ENCODE data around the gene EYS. TPM values are rescaled to one million over a fixed set of nuclear protein-coding genes. Genes with fewer than 3 reads are reported as not detected.

The EYS gene
- total and polyA plus RNA-seq, 2 donors from 2014 or later = not detected

DNA sequence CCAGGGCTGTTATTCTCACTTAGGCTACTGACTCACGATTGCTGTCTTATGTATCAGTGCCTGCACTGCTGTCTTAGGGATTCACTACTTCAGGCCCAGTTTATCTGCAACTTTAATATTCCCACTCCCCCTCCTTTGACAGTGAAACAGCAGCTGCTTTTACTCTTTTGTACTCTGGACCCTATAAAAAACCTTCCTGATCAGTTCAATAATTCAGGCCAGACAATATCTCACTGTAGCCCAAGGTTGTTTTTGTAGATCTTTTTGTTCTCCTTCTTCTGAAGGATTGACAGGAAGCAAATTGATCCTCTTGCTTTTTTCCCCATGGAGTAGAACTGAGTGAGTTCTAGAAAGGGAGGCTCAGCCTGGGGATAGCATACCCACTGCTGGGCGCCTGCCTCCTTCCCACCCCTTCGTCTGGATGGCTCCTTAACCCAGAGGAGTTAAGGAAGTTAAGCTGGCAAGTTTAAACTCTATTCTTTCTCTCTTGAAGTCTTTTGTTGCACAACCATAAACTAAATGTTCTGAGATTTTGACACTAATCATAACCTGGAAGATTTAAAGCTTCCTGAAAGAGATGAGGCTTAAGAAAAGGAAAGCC lies 22.0 kb upstream of the EYS start:
- no peak for DNase-seq
- FAIRE-seq = no peak

DNA sequence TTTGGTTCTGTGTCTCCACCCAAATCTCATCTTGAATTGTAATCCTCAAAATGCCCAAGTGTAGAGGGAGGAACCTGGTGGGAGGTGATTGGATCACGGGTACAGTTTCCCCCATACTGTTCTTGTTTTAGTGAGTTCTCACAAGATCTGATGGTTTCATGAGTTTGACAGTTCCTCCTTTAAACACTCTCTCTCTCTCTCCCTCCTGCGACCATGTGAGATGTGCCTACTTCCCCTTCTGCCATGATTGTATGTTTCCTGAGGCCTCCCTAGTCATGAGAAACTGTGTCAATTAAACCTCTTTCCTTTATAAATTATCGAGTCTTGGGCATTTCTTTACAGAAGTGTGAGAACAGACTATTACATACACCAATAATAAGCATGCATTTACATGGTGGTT lies 12.1 kb upstream of the EYS start:
- intact Hi-C loops (cut with DNase I) = no loop called here
- Histone ChIP-seq H3K36me3 (ENCODE audit: control insufficient read depth in 2 of 3, insufficient read depth in 3 of 3, low read length in 3 of 3) (no peaks in the 10 kb centered on the region), H3K9me3 (ENCODE audit: control insufficient read depth in 2 of 3, insufficient read depth in 1 of 3, low read length in 3 of 3) (no peaks in the 10 kb centered on the region), H3K27ac (ENCODE audit: low read depth in 2 of 2, low read length in 2 of 2) (no peak overlapping the region), H3K4me3 (ENCODE audit: low read length in 3 of 3) (no peak overlapping the region), H3K27me3 (ENCODE audit: control insufficient read depth, insufficient read depth, low read length) (no peaks in the 10 kb centered on the region), H3K4me1 (ENCODE audit: control insufficient read depth in 2 of 3, insufficient read depth in 2 of 3, low read depth in 1 of 3, low read length in 3 of 3) (no peaks in the 10 kb centered on the region), H3K9ac (ENCODE audit: low read length in 3 of 3) (no peak overlapping the region)
- no peak for FAIRE-seq
- TF ChIP-seq, protein P1, sequence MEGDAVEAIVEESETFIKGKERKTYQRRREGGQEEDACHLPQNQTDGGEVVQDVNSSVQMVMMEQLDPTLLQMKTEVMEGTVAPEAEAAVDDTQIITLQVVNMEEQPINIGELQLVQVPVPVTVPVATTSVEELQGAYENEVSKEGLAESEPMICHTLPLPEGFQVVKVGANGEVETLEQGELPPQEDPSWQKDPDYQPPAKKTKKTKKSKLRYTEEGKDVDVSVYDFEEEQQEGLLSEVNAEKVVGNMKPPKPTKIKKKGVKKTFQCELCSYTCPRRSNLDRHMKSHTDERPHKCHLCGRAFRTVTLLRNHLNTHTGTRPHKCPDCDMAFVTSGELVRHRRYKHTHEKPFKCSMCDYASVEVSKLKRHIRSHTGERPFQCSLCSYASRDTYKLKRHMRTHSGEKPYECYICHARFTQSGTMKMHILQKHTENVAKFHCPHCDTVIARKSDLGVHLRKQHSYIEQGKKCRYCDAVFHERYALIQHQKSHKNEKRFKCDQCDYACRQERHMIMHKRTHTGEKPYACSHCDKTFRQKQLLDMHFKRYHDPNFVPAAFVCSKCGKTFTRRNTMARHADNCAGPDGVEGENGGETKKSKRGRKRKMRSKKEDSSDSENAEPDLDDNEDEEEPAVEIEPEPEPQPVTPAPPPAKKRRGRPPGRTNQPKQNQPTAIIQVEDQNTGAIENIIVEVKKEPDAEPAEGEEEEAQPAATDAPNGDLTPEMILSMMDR (IDR thresholded peaks at IDR 0.05; ENCODE audit: borderline replicate concordance, extremely low read depth, insufficient read depth) = no peak
- no peak for DNase-seq

More for the DNA sequence above, 22.0 kb upstream of the EYS start:
- intact Hi-C loops (cut with DNase I) = no loop called here
- Histone ChIP-seq H3K4me1 (ENCODE audit: control insufficient read depth in 2 of 3, insufficient read depth in 2 of 3, low read depth in 1 of 3, low read length in 3 of 3) (no peaks in the 10 kb centered on the region), H3K4me3 (ENCODE audit: low read length in 3 of 3) (no peak overlapping the region), H3K9me3 (ENCODE audit: control insufficient read depth in 2 of 3, insufficient read depth in 1 of 3, low read length in 3 of 3) (no peaks in the 10 kb centered on the region), H3K27ac (ENCODE audit: low read depth in 2 of 2, low read length in 2 of 2) (no peak overlapping the region), H3K27me3 (ENCODE audit: control insufficient read depth, insufficient read depth, low read length) (no peaks in the 10 kb centered on the region), H3K36me3 (ENCODE audit: control insufficient read depth in 2 of 3, insufficient read depth in 3 of 3, low read length in 3 of 3) (no peaks in the 10 kb centered on the region), H3K9ac (ENCODE audit: low read length in 3 of 3) (no peak overlapping the region)
- TF ChIP-seq, protein P1 (IDR thresholded peaks at IDR 0.05; ENCODE audit: borderline replicate concordance, extremely low read depth, insufficient read depth) = no peak

DNA sequence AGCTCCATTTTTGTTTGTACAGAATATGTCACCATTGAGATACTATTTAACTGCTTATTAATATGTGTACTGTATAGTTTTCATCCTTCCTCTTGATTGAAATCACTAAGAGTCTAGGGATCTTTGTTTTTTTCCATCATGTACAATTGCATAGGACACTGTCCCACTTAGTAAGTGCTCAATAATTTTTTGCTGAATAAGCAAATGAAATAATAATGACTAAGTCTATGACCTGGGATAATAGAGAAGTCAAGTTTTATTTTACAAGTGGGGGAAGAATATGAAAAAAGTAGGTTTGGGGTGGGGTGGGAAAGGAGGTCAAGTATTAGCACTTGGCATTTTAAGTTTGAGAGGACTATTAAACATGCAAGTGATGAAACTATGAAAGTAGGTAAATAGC lies 4.5 kb upstream of the EYS start:
- no peak overlapping the region for H3K27ac ChIP-seq (ENCODE audit: low read depth in 2 of 2, low read length in 2 of 2)
- H3K9ac ChIP-seq (ENCODE audit: low read length in 3 of 3) = no peak overlapping the region
- no peaks in the 10 kb centered on the region for H3K4me1 ChIP-seq (ENCODE audit: control insufficient read depth in 2 of 3, insufficient read depth in 2 of 3, low read depth in 1 of 3, low read length in 3 of 3)
- H3K9me3 ChIP-seq (ENCODE audit: control insufficient read depth in 2 of 3, insufficient read depth in 1 of 3, low read length in 3 of 3) = no peaks in the 10 kb centered on the region
- TF ChIP-seq, protein P1 (IDR thresholded peaks at IDR 0.05; ENCODE audit: borderline replicate concordance, extremely low read depth, insufficient read depth) = no peak
- no peak overlapping the region for H3K4me3 ChIP-seq (ENCODE audit: low read length in 3 of 3)
- no peaks in the 10 kb centered on the region for H3K27me3 ChIP-seq (ENCODE audit: control insufficient read depth, insufficient read depth, low read length)
- DNase-seq = no peak
- FAIRE-seq = no peak
- H3K36me3 ChIP-seq (ENCODE audit: control insufficient read depth in 2 of 3, insufficient read depth in 3 of 3, low read length in 3 of 3) = no peaks in the 10 kb centered on the region
- intact Hi-C loops (cut with DNase I) = no loop called here

Data from kidney (tissue), 14 donors.